Body of pancreas (tissue), 4 donors: ENCODE measurements around the gene PRRC2C.

Experiments
- CTCF ChIP-seq, 7 experiments: fragments of 450-650 bp in 4 of 7; fragments of 200-600 bp in 3 of 7; sonication (generic) in 3 of 7; IDR thresholded peaks; one replicate each; pipeline ENCODE4 v1.5.1; 2016 to 2019; ENCODE audit warnings: antibody characterized with exemption in 7 of 7
- POLR2A ChIP-seq, 3 donors: fragments of 450-650 bp; IDR thresholded peaks; one replicate each; pipeline ENCODE4 v1.6.1; 2016; ENCODE audit warnings: antibody characterized with exemption in 3 of 3, mild to moderate bottlenecking in 2 of 3

DNA sequence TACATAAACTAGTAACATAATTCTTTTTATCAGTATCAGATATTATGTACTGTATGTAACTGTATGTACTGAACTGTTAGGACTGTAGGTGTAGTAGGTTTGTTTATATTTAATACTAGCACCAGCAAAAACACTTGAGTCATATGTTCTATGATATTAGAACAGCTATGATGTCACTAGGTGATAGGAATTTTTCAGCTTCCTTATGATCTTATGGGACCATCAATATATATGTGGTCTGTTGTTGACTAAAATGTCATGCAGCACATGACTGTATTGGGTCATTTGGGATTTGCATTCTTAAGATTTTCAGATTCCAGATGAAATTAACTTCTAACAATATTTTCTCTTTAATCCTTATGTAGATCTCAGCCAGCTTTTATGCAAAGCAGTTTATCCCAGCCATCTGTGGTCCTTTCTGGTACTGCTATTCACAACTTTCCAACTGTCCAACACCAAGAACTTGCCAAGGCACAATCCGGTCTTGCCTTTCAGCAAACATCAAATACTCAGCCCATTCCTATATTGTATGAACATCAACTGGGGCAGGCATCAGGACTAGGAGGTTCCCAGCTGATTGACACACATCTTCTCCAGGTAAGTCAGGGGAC is 98.4 kb downstream of the PRRC2C start:
- TF ChIP-seq CTCF (IDR thresholded peaks at IDR 0.05), result no peak
- TF ChIP-seq POLR2A (IDR thresholded peaks at IDR 0.05), result no peak
